GM12874 (cell line): ENCODE data around the gene CERCAM.

Source experiments
- CTCF ChIP-seq: IDR thresholded peaks from 2 replicates; pipeline ENCODE4 v1.5.1; 2011; ENCODE audit warnings: low read depth, mild to moderate bottlenecking, control low read depth, low read length, moderate library complexity; ENCODE audit not compliant: insufficient read depth

The CERCAM gene

GRCh38 chr9:128383007-128383753, 37.5 kb upstream of the CERCAM start:
- TF ChIP-seq CTCF, result no peak

GRCh38 chr9:128383791-128384190, 36.9 kb upstream of the CERCAM start:
- no peak for TF ChIP-seq CTCF

GRCh38 chr9:128384801-128385495, 35.7 kb upstream of the CERCAM start:
- TF ChIP-seq CTCF, result no peak

DNA sequence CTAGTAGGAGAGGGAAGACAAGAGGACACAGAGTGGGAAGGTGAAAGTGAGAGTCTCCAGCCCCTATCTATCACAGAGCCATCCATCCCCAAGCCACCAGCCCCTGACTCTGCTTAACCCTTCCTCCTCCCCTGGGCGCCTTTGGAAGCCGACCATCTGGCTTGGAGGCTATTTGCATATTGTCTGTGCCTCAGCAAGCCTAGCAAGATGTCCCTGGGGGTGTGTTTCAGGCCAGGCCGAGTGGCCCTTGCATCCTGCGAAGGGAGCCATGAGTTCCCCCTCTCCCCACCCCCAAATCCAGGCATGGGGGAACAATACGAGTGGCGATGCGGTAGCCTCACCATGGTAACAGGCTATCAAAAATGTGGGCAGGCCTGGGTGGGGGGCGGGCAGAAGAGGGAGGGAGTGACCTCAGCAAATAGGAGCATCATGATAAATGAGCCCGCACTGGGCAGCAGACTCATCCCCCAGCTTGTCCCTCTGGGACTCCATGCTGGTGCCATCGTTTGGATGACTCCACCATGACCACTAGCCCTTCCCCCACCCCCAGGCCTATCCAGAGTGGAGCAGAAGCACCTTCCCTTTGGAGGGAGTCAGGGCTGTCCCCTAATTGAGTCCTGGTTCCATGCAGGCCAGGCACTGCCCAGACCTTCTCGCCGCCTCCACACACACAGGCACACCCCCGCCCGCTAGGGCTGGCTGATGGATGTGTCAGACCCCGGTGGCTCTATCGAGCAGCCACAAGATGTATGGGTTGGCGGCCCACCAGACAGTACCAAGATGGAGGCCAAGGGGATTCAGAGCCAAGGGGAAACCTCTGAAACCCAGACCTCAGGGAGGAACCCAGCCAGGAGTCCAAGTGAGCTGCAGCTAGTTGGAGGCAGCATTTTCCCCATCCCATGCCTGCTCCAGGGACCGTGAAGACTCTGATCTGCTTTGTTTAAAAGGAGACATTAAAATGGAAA, 34.9 kb upstream of the CERCAM start:
- no peak for TF ChIP-seq CTCF

- TF ChIP-seq CTCF, result no peak
Observed at GRCh38 chr9:128388150-128388549, 32.5 kb upstream of the CERCAM start.

DNA sequence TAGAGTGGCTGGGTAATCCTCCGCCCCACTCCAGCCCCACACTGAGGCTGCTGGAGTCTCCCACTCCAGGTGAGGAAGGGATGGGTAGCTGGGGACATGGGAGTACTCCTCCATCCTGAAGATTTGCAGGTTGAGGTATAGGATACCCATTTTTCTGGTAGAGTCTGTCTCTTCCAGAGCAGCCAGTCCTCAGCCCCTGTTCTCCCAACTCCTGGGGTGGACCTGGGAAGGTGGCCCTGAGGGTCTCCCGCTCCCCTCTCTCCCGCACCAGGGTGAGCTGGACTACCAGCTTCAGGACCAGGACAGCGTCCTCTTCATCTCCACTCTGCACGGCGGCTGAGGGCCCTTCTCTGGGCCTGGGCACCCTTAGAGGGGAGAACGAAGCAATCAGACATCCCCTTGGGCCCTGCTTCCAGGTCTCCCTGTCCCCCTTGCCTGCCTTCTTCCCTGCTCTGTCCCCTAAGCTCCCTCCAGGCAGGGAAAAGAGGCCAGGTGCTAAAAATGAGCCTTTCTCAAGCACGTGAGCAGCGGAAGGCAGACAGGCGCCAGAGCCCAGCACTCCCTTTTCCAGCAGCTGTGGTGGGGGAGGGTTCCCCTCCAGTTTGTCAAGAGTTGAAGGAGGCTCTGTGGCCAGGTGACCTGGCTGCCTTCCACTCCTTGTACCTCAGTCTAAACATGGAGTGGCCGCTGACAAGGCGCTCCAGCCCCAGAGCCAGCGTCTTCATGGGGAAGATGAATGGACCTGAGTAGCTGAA, 31.1 kb upstream of the CERCAM start:
- TF ChIP-seq CTCF, result no peak
